ENCODE results near the gene AUTS2.

AUTS2 gene

DNA sequence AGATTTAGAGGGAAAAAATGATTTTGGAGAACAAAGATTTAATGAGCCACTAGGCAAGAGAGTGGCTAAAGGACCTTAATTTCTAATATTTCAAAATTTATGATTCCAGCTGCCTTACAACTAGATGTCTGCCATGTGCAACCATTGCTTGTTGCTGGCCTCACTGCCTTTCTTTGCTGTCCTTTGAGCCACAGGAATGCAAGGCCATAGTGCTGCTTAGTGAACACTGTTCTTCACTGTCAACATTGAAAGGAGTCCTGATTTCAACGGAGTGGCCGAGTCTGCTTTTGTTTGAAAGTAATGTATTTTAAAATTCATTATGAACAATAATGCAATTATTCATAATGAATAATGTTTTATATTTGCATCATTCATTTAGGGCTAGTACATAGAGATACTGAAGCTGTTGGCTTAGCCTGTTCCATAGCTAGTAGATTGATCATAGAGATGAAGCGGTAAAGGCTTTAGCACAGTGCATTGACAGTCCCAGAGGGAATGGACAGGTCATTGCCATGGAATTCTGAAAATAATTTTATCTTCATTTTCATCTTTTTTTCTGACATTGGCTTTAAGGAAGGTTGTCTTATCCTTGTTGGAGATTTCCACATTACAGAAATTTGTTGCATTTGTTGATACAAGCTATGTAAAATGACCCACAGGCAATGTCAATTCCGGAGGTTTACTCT lies 544.1 kb downstream of the AUTS2 start:
- DNase-seq = no peak

DNA sequence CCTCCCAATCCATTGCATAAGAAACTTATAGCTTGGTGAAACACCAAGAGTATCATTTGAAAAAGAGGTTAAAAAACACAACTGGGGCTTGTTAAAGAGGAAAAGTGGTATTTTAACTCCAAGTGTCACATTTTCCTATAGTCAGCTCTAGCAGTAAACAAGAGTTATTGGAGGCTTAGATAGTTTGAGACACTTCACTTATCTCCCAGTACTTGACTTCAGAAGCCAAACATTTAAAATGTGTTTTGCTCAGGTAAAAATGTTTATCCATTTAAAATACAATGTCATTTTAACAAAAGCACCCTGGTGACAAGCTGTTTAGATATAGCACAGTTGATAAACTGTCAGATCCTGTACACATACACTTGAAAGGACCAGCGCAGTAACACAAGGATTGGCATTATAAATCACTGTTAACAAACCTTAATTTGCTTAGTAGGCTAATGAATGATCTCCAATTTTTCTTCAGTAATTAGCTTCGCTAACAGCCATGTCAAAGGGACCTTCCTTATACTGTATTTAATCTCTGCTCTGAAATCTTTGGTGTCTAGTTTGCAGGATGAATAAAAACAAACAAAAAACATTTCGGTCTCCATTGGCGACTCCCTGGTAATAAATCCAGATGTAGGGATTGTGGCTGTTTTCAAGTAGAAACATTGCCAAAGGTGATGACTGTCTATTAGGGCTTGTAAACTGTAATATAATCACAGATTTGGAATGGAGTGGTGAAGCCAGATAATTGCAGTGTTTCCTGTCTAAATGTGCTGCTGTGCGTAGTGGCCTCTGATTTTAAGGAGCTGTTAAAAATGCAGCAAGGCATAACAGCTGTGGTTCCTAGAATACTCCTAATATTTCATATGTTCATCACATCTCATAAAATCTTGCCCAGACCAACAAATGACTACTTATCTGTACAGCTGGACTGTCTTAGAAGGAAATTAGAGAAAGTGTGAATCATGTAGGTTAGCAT lies 545.1 kb downstream of the AUTS2 start:
- DNase-seq = no peak

DNA sequence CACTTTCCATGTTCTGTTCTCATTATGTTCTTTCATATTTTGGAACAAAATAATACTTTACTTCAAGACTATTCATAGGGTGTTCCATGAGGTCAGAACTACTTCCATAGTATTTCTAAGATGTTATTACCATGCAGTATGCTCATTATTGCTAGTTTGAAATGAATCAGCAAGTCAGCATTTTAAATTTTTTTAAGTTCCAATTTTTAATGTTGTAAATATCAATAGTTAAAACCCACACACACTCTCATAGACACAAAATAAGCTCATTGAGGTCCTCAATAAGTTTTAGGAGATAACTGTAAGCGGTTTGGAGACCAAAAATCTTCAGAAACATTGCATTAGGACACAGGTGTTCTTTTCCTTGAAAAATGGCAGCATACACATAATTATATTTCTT lies 550.7 kb downstream of the AUTS2 start:
- DNase-seq = no peak

DNA sequence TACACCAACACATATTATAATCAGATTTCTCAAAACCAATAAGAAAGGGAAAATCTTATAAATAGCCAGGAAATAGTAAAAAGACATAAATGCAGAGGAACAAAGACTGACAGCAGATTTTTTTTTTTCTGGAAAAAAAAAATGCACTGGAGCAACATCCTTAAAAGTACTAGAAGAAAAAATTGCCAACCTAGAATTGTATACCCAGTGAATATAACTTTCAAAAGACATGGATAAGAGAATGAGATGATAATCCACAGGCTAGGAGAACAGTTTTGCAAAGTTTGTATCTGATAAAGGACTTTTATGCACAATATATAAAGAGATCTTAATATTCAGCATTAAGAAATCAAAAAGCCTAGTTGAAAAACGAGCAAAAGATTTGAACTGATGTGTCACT lies 554.0 kb downstream of the AUTS2 start:
- DNase-seq = no peak

DNA sequence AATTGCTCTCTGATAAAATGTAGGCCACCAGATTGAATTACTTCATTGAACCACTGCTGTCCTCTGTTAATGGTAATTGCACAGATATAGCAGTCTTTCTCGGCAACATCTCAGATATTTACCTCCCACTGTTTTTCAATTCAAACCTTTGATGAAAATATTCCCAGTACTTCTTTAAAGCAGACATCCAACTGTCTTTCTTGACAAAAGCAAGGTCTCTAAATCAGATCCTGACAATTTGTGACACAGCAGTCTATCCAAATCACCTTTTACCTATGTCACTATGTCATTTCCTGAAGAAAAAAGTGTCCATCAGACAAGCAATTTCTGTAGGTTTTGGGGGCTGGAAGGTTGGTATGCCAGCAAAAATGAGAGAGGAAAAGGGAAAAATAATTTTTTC lies 555.7 kb downstream of the AUTS2 start:
- DNase-seq = no peak

DNA sequence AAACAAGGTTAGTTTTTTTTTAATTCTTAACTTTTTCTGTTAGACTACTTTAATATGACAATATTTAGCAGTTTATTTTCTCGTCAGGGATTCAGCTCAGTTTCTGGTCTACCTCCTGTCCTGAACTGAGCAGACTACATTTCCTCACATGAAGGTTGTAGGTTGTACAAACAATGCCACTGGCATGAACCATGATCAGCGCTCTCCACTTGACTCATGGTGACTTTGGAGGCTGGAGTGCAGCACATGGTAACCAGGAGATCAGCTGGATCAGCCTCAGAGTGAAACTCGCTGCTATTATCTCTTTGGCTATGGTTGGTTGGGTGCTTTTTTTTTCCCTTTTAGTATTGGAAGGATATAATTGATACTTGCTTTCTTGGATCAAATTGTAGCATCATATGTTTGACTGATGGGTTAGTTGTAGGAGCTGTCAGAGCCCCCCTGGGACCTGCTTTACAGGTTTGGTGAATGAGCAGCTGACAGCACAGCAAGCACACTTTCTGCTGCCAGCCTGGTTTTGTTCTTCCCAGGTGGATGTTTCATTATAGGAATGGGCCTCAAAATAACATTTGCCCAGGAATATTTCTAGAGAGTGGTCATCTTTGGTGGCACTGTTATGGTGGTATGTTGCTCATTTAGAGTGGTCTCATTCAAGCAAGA lies 556.4 kb downstream of the AUTS2 start:
- DNase-seq = no peak

DNA sequence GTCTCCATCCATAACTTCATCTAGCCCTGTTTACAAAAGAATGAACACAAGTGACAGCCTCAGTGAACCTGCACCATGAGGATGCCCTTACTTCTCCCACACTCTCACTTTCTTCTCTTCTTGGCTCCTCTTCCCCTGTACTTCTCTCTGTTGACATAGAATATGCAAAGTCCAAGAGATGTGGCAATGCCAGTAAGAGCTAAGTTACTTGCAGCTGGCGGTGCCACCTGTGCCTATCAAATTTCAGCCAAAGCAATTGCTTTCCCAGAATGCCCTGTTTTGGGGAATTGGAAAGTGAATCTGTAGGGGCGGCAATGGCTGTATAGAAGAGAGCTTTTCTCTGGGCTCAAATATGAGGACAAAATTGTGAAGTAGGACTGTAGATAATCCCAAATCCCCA lies 557.8 kb downstream of the AUTS2 start:
- no peak for DNase-seq

DNA sequence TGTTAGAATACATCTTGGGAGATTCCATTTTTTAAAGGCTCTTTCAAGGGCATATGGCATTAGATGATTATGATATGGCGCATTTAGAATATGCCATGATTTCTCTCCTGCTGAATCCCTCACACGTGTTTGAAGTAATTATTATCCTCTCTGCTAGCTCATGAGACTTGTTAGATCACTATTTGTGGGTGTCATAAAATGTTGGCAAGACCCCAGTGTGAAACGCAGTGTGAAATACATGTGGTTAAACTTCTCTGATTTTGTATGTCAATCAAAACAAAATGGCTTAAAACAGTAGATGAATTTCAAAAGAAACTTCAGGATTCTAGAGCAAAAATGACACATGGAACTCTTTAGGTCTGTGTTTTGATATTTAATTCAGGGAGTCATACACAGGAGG lies 560.8 kb downstream of the AUTS2 start:
- no peak for DNase-seq

DNA sequence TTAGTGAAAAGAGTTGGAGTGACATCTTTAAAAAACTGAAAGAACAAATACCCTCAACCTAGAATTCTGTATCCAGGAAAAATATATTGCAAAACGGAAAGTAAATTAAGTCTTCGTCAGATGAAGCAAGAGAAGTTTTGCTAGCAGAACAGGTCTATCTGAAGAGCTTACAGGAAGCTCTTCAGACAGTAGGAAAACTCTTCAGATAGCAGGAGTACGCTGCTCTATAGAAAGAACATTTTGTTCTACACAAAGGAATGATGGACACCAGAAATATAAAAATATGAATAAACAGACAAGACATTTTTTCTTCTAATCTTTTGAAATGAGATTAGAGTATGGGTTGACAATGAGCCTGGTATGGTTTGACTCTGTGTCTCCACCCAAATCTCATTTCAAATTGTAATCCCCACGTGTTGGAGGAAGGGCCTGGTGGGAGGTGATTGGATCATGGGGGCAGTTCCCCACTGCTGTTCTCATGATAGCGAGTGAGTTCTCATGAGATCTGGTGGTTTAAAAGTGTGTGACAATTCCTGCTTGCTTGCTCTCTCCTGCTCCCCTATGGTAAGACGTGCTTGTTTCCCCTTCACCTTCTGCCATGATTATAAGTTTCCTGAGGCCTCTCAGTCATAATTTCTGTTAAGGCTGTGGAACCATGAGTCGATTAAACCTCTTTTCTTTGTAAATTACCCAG lies 567.3 kb downstream of the AUTS2 start:
- no peak for DNase-seq

DNA sequence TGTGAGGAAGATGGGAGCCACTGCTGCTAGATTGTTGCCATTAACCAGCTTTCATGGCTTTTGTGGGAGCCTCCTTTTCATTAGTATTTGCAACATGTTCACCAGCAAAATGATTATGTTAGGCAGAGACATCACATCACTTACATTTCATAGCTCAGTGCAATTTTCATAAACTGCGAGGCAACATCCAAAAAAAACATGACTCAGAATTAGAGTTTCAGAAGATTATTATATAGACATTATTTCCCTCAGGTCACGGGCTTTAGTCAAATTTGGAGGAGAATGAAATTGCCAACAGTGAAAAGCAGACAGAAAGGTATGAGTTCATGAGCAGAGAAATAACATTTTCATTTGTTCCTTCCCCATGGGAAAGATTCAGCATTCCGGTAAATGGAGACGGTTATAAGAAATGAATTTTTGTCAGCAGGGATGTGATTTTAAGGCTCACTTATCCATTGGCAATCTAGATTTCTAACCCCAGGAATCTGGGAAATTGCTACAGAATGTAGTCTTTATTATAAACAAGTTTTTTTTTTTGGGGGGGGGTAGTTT lies 573.2 kb downstream of the AUTS2 start:
- DNase-seq = no peak

DNA sequence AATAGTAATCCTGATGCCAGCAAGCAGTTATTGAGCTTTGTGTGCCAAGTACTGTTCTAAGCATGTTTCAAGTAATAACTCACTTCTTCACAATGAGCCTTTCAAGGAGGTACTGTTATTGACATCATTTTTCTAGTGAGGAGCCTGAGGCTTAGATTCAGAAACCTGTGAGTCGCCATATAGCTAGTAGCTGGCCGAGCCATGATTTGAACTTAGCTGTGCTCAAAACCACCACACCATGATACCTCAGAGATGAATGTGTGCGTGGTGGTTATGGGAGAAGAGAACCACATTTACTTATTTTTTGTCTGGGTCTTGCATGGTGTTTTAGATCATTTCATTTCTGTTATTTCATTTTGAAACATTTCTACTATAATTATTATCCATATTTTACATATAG lies 578.9 kb downstream of the AUTS2 start:
- DNase-seq = no peak

DNA sequence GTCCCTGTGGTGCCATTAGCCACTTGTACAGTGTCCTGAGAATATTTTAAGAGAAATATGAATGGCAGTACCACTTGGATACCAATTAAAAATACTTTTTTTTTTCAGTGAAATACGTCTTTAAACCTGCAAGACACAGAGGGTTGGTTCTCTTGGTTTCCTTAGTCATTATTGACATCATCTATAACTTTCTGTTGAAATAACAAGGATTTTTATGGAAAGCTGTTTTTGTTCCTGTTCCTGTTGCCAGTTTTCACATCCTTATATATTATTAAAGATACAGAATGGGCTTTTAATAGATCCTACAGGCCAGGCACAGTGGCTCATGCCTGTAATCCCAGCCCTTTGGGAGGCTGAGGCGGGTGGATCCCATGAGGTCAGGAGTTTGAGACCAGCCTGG lies 579.9 kb downstream of the AUTS2 start:
- no peak for DNase-seq

DNA sequence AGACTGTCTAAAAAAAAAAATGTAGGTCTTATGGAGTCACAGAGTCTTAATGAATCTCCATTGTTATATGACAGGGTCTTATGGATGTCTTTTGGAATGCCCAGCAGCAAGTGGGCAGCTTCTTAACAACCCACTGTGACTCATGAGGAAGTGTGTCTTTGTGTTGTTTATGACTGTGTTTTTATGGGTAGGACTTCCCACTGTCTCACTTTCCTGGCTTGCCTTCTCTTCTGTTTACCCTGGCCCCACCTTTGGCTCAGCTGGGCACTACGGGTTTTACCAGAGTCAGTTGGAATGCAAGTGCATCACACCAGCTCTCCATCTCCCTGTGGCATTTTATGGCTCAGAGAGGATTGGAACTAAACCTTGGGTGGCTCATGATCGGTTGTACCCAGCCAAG lies 580.5 kb downstream of the AUTS2 start:
- DNase-seq = no peak

DNA sequence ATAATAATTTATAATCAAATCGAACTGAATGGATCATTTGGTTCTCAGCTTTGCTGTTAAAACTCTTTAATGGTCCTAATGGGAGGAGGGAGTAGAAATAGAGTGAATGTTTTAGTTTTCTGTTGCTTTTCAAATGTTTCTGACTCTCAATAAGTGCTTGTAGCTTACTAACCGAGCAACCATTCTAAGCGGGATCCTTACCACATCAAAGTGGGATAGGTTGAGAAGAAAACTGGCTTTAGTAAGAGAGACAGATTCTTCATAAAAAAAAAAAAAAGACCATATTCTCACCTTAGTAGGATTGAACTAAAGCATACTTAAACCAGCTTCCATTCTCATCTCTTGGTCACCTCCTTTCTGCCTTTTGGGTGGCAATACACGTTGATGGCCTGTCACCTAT lies 584.2 kb downstream of the AUTS2 start:
- DNase-seq = no peak

DNA sequence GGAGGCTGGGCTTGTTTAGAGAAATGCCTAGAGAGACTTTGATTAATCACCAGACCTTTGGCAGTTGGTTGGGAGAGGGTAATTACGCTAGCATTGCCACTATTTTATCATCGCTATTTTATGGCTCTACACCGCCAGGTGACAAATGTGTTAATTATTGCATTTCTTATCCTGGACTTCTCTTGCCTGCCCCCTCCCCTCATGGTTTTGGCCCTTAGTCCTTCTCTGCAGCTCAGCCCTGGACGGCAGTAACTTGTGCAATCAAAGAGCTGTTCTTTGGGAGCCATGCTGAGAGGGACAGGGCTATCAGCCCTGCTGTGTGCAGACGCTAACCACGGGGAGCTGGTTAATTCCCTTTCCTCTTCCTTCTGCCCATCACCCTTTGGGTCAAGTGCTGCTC lies 585.0 kb downstream of the AUTS2 start:
- peak; percentile 23 for DNase-seq

DNA sequence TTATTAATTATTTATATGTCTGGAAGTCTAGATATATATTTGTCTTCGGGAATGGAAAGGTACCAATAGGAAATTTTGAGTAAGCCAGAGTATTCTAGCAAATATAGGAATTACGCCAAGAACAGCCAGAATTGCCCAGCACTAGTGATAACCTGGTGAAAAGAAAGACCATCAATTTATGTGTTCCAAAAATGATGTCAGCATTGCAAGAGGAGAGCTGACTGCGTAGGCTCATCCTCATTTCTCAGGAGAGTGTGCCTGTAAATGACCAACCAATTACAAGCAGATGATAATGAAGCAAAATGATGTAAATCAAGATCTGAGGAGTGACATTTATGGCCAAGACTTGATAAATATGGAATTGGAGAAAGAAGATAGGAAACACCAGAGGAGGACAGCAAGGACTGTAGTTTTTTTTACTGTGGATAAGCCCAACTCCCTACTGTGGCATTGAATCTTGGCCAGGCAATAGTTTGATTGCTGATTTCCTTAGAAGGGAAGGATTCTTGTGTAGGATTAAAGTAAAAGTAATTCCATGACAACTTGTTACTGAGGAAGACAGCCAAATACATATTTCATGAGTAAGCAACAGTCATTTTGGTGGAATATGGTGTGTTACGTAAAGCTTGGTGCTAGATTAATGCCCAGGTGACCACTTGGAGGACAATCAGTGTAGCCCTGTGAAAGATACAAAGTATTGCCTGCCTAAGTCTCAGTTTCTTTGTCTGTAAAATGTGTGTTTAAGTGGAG lies 590.8 kb downstream of the AUTS2 start:
- no peak for DNase-seq

DNA sequence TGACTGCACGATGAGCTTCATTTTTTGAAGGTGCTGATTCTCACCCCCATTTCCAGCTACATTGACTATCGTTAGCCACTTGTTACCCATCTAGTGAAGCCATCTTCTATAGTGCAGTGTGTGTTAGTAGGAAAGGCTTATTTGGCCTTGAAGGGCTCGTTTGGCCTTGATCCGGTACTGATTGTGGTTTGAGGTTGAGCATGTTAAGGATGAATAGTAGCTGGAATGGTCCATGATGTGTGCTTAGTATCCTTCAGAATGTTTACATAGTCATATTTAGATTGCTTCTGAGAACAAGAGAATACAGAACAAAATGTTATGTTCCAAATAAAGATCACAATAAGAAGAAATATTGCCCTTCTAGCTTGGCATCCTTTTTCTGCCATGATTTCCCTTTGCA lies 591.5 kb downstream of the AUTS2 start:
- DNase-seq = no peak

DNA sequence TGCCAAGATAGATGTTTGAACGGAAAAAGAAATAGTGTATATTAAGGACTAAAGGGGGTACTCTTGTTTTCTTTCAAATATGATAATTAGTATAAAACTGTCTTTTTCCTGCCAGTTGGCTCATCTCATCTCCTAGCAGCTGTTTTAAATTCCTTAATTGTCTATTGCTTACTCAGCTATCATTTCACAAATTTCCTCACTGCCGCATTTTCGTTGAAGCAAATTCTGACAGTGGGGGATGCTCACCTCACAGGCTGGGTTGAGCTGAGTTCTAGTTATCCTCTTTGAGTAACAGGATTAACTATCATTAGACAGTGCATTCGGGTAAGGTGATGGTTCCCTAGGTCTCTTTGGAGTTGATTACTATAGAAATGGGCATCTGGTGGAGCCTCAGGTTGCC lies 592.0 kb downstream of the AUTS2 start:
- no peak for DNase-seq

DNA sequence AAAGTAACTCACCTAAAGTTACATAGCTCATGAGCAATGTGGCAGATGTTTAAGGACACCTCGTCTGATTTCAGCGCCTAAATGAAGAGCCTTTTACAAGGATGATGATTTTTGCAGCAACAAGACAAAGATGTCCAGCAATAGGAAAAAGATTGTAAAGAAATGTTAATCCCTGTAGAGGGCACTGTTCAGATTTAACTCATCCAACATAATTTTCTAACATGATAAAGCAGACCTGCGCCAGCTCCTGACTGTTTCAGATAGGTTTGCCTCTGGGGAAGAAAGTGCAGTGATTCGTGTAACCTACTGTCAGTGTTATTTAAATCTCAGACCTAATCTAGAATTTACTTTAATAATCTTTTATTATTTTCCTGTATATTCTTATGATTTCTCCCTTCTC lies 595.2 kb downstream of the AUTS2 start:
- DNase-seq = no peak

DNA sequence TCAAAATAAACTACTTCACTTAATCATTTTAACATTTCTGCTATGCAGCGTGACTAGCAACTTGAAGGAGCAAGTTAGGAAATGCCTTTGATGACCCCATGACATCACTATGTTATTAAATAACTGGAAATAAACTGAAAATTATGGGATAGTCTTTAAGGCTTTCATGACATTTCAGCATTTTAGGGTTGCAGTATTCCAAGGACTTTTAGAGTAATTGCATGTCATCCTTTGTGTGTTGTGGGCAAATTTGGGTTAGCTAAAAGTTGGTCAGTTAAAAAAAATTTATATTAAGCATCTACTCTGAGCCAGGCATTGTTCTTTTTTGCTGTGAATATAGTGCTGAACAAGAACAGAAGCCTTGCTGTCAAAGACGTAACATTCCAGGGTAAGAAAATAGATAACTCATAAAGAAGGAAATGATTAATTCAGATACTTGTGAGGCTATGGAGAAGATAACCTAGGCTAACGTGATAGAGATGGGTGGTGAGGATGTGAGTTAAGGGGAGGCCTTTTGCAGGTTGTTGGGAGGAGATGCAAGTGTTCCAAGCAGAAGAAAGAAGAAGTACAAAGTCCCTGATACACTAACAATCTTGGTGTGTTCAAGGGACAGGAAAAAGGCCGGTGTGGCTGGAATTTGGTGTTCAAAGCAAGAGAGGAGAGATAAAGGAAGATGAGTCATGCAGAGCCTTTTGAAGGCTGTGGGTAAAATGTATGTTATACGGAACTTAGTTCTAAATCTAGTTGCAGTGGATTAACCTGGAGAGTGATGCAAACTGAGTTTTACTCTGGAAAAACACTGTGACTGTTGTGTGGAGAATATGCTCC lies 610.2 kb downstream of the AUTS2 start:
- no peak for DNase-seq
